HepG2 (cell line): Measurements from ENCODE around the gene BAG3. TPM values are rescaled to one million over a fixed set of nuclear protein-coding genes. Genes with fewer than 3 reads are reported as not detected.
A peak's percentile ranks its signal among the peaks of the same experiment; 100 is the strongest.

Experiments used
- ASH2L ChIP-seq: fragments of 300-600, 200-600 bp; sonication (generic); IDR thresholded peaks from 2 replicates; pipeline ENCODE4 v1.7.0; 2017; ENCODE audit warnings: low read depth, mild to moderate bottlenecking, moderate library complexity, mixed read lengths, low read length; ENCODE audit not compliant: insufficient read length
- DR1 ChIP-seq: sonication (generic); formaldehyde crosslinking; IDR thresholded peaks from 2 replicates; pipeline ENCODE4 v1.8.0; 2021; ENCODE audit warnings: mild to moderate bottlenecking, missing genetic modification reagents, inconsistent platforms
- FOSL2 ChIP-seq: sonication (generic); formaldehyde crosslinking; IDR thresholded peaks from 2 replicates; pipeline ENCODE4 v1.4.0; 2020; ENCODE audit warnings: missing genetic modification reagents
- FOXA3 ChIP-seq: IDR thresholded peaks from 2 replicates; pipeline ENCODE4 v1.6.1; 2016; ENCODE audit warnings: missing genetic modification reagents, missing compliant biosample characterization
- GTF3A ChIP-seq: sonication (generic); formaldehyde crosslinking; conservative IDR thresholded peaks from 2 replicates; pipeline ENCODE4 v1.4.0; 2020; ENCODE audit warnings: mild to moderate bottlenecking, missing genetic modification reagents
- HHEX ChIP-seq: IDR thresholded peaks from 2 replicates; pipeline ENCODE4 v1.6.1; 2016; ENCODE audit warnings: control low read depth
- JUN ChIP-seq: sonication (generic); formaldehyde crosslinking; IDR thresholded peaks from 2 replicates; pipeline ENCODE4 v1.4.0; 2020; ENCODE audit warnings: mild to moderate bottlenecking, missing genetic modification reagents
- MXI1 ChIP-seq: IDR thresholded peaks from 3 replicates; pipeline ENCODE4 v1.6.1; 2012; ENCODE audit warnings: low read depth, low read length, inconsistent platforms, borderline replicate concordance
- NFE2L1 ChIP-seq: sonication (generic); formaldehyde crosslinking; IDR thresholded peaks from 2 replicates; pipeline ENCODE4 v1.4.0; 2020; ENCODE audit warnings: missing genetic modification reagents, mild to moderate bottlenecking, borderline replicate concordance
- RFX3 ChIP-seq: IDR thresholded peaks from 2 replicates; pipeline ENCODE4 v1.6.1; 2016; ENCODE audit warnings: missing biosample characterization, missing genetic modification reagents
- SAFB2 ChIP-seq: sonication (generic); formaldehyde crosslinking; IDR thresholded peaks from 2 replicates; pipeline ENCODE4 v1.5.1; 2020; ENCODE audit warnings: missing genetic modification reagents, low read depth, mild to moderate bottlenecking, borderline replicate concordance
- SOX5 ChIP-seq: IDR thresholded peaks from 2 replicates; pipeline ENCODE4 v1.6.1; 2016; ENCODE audit warnings: borderline replicate concordance
- TEF ChIP-seq: sonication (generic); formaldehyde crosslinking; IDR thresholded peaks from 2 replicates; pipeline ENCODE4 v1.5.0; 2020; ENCODE audit warnings: missing genetic modification reagents
- ZBTB21 ChIP-seq: sonication (generic); formaldehyde crosslinking; IDR thresholded peaks from 2 replicates; pipeline ENCODE4 v1.4.0; 2020; ENCODE audit warnings: missing genetic modification reagents
- ZHX2 ChIP-seq, 2 experiments: sonication (generic) in 1 of 2; formaldehyde crosslinking in 1 of 2; IDR thresholded peaks; 2 replicates each; pipeline versions ENCODE4 v1.6.1 to v1.9.0; 2014 to 2022; ENCODE audit warnings: antibody characterized with exemption in 1 of 2, borderline replicate concordance in 1 of 2, inconsistent platforms in 1 of 2, low read depth in 1 of 2, missing genetic modification reagents in 1 of 2
- ZNF24 ChIP-seq: fragments of 450-650 bp; IDR thresholded peaks from 2 replicates; pipeline ENCODE4 v1.6.1; 2017; ENCODE audit warnings: antibody characterized with exemption, mild to moderate bottlenecking
- ZNF251 ChIP-seq: sonication (generic); formaldehyde crosslinking; IDR thresholded peaks from 2 replicates; pipeline ENCODE4 v1.9.0; 2021; ENCODE audit warnings: mild to moderate bottlenecking, missing genetic modification reagents
- ZNF263 ChIP-seq: sonication (generic); formaldehyde crosslinking; IDR thresholded peaks from 2 replicates; pipeline ENCODE4 v1.4.0; 2020; ENCODE audit warnings: missing genetic modification reagents
- ZNF512 ChIP-seq: sonication (generic); formaldehyde crosslinking; IDR thresholded peaks from 2 replicates; pipeline ENCODE4 v1.4.0; 2020; ENCODE audit warnings: mild to moderate bottlenecking, missing genetic modification reagents
- ZNF724P ChIP-seq: sonication (generic); formaldehyde crosslinking; IDR thresholded peaks from 2 replicates; pipeline ENCODE4 v1.8.0; 2022; ENCODE audit warnings: missing genetic modification reagents, borderline replicate concordance
- polyA plus RNA-seq, 8 experiments: library from polyadenylated mRNA; depleted of rRNA in 3 of 8; stranded (reverse) in 7 of 8; unstranded in 1 of 8; fragments of >200 nt; fragmentation: Illumina TruSeq in 4 of 8; extraction: Trizol in 4 of 8; gene quantifications; 2 replicates each; pipeline versions ENCODE4 v1.2.1 to v1.2.3, GENCODE V29; 2011 to 2016; ENCODE audit warnings: low read depth in 4 of 8, missing spikeins in 1 of 8, mixed read lengths in 1 of 8; ENCODE audit not compliant: insufficient read depth in 1 of 8
- total RNA-seq, 5 experiments: library from RNA; depleted of rRNA; stranded (reverse); fragments of >200 nt; fragmentation: Illumina TruSeq; extraction: Trizol; gene quantifications; 2 replicates each; pipeline ENCODE4 v1.2.3, GENCODE V29; 2016; ENCODE audit warnings: low read depth in 1 of 5
- TF ChIP-seq, protein P1 (sequence below): sonication (generic); formaldehyde crosslinking; IDR thresholded peaks from 2 replicates; pipeline ENCODE4 v1.8.1; 2023; ENCODE audit warnings: mild to moderate bottlenecking, missing genetic modification reagents

The BAG3 gene
- total and polyA plus RNA-seq, 2 of the 13 experiments (the other 11 are each of a cell fraction or from before 2014, with no cell fraction given) = 2.9 to 6.7 TPM

DNA sequence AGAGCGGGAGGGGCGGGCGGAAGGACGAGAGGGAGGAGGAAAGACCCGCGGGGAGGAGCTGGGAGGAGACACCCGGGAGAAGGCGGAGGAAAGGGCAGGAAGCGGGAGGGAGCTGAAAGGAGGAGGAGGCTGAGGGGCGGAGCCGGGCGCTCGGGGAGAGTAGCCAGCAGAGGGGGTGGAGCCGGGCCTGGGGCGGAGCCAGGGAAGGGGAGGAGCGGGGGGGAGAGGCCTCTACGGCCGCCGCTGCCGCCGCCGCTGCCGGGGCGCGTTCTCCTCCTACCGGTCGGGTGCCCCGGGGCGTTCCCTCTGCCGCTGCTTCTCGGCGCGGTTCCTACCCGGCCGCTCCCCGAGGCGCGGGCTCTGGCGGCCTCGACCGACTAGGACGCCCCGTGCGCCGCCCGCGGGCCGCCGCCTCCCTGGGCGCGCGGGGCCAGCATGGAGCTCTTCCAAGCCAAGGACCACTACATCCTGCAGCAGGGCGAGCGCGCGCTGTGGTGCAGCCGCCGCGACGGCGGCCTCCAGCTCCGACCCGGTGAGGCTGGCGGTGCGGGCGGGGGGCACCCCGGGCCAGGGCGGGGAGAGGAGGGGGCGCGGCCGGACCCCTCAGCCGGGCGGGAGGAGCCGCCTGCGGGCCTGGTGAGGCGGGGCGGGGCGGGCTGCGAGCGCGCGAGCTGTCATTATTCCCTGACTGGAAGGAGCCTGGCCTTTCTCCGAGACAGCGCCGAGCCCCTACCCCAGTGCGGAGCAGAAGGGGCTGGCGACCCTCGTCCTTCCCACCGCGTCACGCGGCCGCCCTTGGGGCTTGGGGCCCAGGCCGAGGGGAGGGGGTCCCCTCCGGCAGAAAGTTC, 74.9 kb downstream of the BAG3 start, which contains the start of gene INPP5F (continued):
- TF ChIP-seq, protein P1, sequence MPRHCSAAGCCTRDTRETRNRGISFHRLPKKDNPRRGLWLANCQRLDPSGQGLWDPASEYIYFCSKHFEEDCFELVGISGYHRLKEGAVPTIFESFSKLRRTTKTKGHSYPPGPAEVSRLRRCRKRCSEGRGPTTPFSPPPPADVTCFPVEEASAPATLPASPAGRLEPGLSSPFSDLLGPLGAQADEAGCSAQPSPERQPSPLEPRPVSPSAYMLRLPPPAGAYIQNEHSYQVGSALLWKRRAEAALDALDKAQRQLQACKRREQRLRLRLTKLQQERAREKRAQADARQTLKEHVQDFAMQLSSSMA (CRISPR knock-in tag) = no peak
- TF ChIP-seq ZHX2 (IDR thresholded peaks at IDR 0.05; ENCODE audit: low read depth) (no peak), ZHX2 (CRISPR knock-in tag; IDR thresholded peaks at IDR 0.05; ENCODE audit: borderline replicate concordance) (no peak), GTF3A (CRISPR knock-in tag) (no peak), ZNF724P (CRISPR knock-in tag) (peak; percentile 18; the same call in 1 of the 2 replicates), HHEX (no peak), FOXA3 (CRISPR knock-in tag) (no peak), NFE2L1 (CRISPR knock-in tag) (no peak), DR1 (peak; percentile 46; the same call in 1 of the 2 replicates), ZNF263 (CRISPR knock-in tag) (peak; percentile 56; the same call in 1 of the 2 replicates), FOSL2 (CRISPR knock-in tag) (no peak), TEF (CRISPR knock-in tag) (no peak), MXI1 (peak; percentile 31; the same call in 1 of the 3 replicates), SOX5 (CRISPR knock-in tag) (no peak), ZNF251 (CRISPR knock-in tag) (no peak), RFX3 (CRISPR knock-in tag) (no peak), JUN (CRISPR knock-in tag) (no peak), ZBTB21 (CRISPR knock-in tag) (no peak), ZNF24 (no peak), ZNF512 (CRISPR knock-in tag) (no peak), ASH2L (peak; percentile 64), SAFB2 (CRISPR knock-in tag) (peak; percentile 29; the same call in 1 of the 2 replicates)
